Stimulated activated CD8-positive, alpha-beta memory T cell treated with anti-CD3 and anti-CD28 coated beads, Interleukin-15, amount 100 ng/mL, for 1 hour (primary cell): ENCODE data around the gene RAB11FIP4.

Experiments used
- DNase-seq: peaks from one replicate; pipeline ENCODE4 v3.0.0-alpha.2; 2020; ENCODE audit warnings: low read depth

The RAB11FIP4 gene

GRCh38 chr17:31497994-31498826 lies 106.7 kb downstream of the RAB11FIP4 start:
- DNase-seq: no peak

GRCh38 chr17:31499771-31500554 lies 108.5 kb downstream of the RAB11FIP4 start:
- no peak for DNase-seq

GRCh38 chr17:31506517-31506916 lies 115.0 kb downstream of the RAB11FIP4 start:
- no peak for DNase-seq

- DNase-seq: peak; percentile 45
Measured at GRCh38 chr17:31508288-31509094, 117.0 kb downstream of the RAB11FIP4 start.

- no peak for DNase-seq
Measured at GRCh38 chr17:31509095-31509804, 117.8 kb downstream of the RAB11FIP4 start.

- DNase-seq: no peak
Measured at GRCh38 chr17:31509805-31510177, 118.3 kb downstream of the RAB11FIP4 start.

GRCh38 chr17:31510308-31511194 lies 119.1 kb downstream of the RAB11FIP4 start:
- DNase-seq: no peak

GRCh38 chr17:31511195-31511578 lies 119.7 kb downstream of the RAB11FIP4 start:
- DNase-seq: no peak

- no peak for DNase-seq
Measured at GRCh38 chr17:31511580-31511979, 120.1 kb downstream of the RAB11FIP4 start.

GRCh38 chr17:31512104-31512740 lies 120.7 kb downstream of the RAB11FIP4 start:
- no peak for DNase-seq

GRCh38 chr17:31512796-31513195 lies 121.3 kb downstream of the RAB11FIP4 start:
- DNase-seq: no peak

- no peak for DNase-seq
Measured at GRCh38 chr17:31513731-31514427, 122.4 kb downstream of the RAB11FIP4 start.

- no peak for DNase-seq
Measured at GRCh38 chr17:31515267-31515666, 123.8 kb downstream of the RAB11FIP4 start.

- no peak for DNase-seq
Measured at GRCh38 chr17:31517524-31517923, 126.0 kb downstream of the RAB11FIP4 start.

- no peak for DNase-seq
Measured at GRCh38 chr17:31518478-31518877, 127.0 kb downstream of the RAB11FIP4 start.

- DNase-seq: no peak
Measured at GRCh38 chr17:31521632-31522283, 130.3 kb downstream of the RAB11FIP4 start.

GRCh38 chr17:31522284-31522931 lies 130.9 kb downstream of the RAB11FIP4 start:
- DNase-seq: no peak

GRCh38 chr17:31522987-31523495 lies 131.6 kb downstream of the RAB11FIP4 start:
- DNase-seq: no peak
